Amniotic stem cell (primary cell): ENCODE results near the gene TOMM20L.
A peak's percentile ranks its signal among the peaks of the same experiment; 100 is the strongest.

Source experiments
- DNase-seq: peaks from one replicate; lab custom pipeline; 2025; lab: John Stamatoyannopoulos, UW

Gene TOMM20L

DNA sequence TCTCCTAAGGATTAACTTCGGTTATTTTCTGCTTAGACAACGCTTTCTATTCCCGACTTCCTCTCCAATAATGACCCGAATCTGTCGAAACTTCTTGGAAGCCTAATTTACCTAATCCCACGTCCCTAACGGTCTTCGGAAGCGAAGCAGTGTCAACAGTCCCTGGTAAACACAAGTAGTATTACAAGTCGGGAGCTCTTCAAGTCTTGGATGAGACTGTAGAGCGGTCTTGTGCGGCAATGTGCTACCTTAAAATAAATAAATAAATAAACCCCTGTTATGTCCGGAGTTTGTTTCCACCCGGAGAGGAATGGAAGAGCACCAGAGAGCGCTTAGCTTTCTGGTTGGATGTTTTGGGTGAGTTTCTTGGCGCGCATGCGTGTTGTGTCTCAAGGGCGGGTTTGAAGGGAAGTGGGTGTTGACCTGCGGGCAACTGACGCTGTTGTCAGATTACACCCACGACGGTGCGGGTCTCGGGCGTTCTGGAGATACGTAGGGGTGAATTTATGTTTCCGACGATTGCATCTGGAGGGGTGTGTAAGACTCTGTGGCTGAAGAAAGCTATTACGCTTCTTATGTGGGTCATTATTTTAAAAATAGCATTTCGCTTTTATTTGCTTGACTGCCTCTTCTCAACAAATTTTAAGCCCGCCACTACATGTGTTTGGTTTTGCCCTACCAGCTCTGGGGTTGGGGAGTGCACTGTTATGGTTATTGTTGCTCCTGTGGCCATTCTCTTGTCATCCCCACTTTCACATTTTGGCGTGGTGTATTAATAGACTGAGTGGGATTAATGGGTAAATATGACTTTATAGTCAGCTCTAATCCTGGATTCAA lies 31.8 kb downstream of the TOMM20L start, which contains the start of the genes KIAA0586 and TIMM9:
Gene KIAA0586, plus strand, starts transcription at position 439 of the 837 bp plus-strand sequence. CDS start 546 bp downstream, outside the sequence.
Gene TIMM9, minus strand, starts transcription at position 251 of the 837 bp plus-strand sequence. CDS start 15,586 bp downstream, outside the sequence.
- peak; percentile 95 for DNase-seq

DNA sequence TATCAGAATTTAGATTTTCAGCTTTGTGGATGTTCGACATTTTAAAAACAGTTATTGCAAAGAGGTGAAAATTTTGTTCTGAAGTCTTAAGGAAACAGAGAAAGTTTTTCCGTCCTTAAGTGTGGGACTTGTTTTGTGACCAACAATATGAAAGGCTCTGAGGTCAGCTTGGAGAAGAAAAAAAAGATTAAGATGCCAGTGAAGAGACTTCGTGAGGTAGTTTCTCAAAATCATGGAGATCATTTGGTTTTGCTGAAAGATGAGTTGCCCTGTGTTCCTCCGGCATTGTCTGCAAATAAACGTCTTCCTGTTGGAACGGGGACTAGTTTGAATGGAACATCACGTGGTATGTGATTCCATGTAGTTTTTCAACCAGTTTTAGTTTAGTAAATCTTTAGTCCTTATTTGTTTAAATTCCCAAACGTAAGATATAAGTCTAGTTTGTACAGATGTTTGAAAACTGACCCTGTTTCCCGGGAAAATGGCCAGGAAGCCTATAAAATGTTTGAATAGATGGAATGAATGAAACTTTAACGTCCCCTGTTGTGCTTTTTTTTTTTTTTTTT lies 32.5 kb downstream of the TOMM20L start:
- peak; percentile 13 for DNase-seq

DNA sequence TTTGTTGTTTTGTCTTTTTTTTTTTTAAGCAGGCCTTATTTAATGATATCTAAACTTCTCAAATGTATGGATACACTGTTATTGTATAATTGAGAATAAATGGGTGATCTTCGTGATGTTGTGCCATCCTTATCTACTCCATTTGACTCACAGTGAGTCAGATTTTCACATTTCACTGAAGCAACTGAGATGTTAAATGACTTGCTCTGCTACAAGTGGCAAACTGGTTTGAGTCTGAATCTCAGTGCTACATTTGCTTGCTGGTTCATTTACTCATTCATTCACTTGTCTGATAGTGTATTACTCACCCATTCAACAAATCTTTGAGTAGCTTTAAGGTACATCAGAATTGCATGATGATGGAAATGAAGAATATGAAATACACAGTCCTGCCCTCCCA lies 34.4 kb downstream of the TOMM20L start:
- no peak for DNase-seq

DNA sequence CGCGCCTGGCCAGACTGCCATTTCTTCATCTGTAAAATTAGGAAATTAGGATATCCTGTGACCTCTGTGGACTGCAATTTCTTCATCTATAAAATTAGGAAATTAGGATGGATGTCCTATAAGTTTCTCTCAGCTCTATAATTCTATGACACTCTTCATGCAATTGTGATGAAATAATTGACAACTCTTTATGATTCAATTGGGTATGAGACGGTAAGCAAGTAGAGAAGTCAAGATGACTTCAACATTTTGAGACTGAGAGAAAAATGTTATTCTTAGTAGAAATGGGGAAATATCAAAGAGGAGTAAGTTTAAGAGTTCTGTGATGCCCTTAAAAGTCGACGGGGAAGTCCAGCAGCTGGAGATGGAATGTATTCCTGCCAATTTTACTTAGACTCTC lies 43.7 kb downstream of the TOMM20L start:
- no peak for DNase-seq

DNA sequence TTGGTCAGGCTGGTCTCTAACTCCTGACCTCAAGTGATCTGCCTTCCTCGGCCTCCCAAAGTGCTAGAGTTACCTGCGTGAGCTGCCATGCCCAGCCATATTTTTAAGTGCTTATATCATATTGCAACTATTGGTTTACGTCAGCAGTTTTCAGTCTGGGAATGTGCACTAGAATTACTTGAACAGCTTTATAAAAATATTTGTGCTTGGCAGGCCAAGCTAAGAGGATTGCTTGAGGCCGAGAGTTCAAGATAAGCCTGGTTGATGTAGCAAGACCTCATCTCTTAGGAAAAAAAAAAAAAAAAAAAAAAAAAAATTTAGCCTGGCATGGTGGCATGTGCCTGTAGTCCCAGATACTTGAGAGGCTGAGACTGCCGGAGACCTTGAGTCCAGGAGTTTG lies 48.9 kb downstream of the TOMM20L start:
- no peak for DNase-seq

DNA sequence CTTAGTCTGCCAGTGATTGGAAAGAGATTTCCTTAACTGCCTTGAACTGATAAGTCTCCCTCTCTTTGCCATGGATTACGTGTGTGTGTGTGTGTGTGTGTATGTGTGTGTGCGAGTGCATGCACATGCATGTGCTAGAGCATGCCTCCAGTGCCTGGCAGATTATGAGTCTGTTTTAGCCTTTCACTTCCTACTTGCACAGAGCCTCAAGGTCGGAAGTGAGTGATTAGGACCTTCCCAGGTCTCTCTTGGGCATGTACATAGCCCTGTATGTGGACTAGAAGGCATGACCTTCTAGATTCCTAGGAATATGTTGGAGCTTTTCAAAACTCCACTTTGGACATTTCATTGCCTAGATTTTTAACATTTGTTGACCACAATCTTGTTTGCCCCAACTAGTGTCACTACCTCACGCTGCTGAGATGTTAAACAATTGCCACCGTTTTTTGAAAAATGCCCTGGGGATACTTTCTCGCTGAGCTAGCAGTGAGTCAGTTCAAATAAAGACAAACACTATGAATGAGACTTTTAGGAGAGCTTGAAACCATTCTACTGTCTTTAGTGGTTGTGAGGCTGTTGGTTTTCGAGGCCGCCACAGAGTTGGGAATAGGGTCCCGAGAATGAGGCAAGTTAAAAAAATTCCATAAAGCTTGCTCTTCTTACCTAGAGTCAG lies 60.0 kb downstream of the TOMM20L start:
- peak; percentile 31 for DNase-seq
